Osteocyte (in vitro differentiated cells): ENCODE measurements around the gene DISC1. TPM values are rescaled to one million over a fixed set of nuclear protein-coding genes. Genes with fewer than 3 reads are reported as not detected.

Source experiments
- DNase-seq: peaks from one replicate; pipeline ENCODE4 v3.0.0; 2021; ENCODE audit warnings: mixed read lengths; ENCODE audit not compliant: unreplicated experiment; ENCODE audit errors: extremely low spot score
- H3K27ac Mint-ChIP-seq: one replicate; pipeline ENCODE4 v1.8.0; 2021; ENCODE audit warnings: mild to moderate bottlenecking, mixed read lengths; ENCODE audit not compliant: unreplicated experiment
- H3K27me3 Mint-ChIP-seq: one replicate; pipeline ENCODE4 v1.8.0; 2021; ENCODE audit warnings: mixed read lengths; ENCODE audit not compliant: unreplicated experiment
- H3K36me3 Mint-ChIP-seq: one replicate; pipeline ENCODE4 v1.8.0; 2021; ENCODE audit warnings: mixed read lengths; ENCODE audit not compliant: unreplicated experiment
- H3K4me1 Mint-ChIP-seq: one replicate; pipeline ENCODE4 v1.8.0; 2021; ENCODE audit warnings: mixed read lengths; ENCODE audit not compliant: unreplicated experiment
- H3K4me3 Mint-ChIP-seq: one replicate; pipeline ENCODE4 v1.8.0; 2021; ENCODE audit warnings: mild to moderate bottlenecking, moderate library complexity, mixed read lengths; ENCODE audit not compliant: unreplicated experiment
- H3K9me3 Mint-ChIP-seq: one replicate; pipeline ENCODE4 v1.8.0; 2021; ENCODE audit warnings: mixed read lengths; ENCODE audit not compliant: unreplicated experiment
- CTCF ChIP-seq: fragments of 200-600 bp; sonication (generic); IDR thresholded peaks from 2 replicates; pipeline ENCODE4 v1.5.0; 2021; ENCODE audit warnings: antibody characterized with exemption, mild to moderate bottlenecking, moderate library complexity
- total RNA-seq: library from RNA; stranded (reverse); gene quantifications from 2 replicates; pipeline ENCODE4 v1.2.1, GENCODE V29; 2021

The DISC1 gene
- total RNA-seq, 1 donor from 2014 or later = 15.6 TPM

GRCh38 chr1:231990388-231990787 is 363.8 kb downstream of the DISC1 start:
- TF ChIP-seq CTCF = no peak
- Mint-ChIP-seq H3K27me3 (no peaks in the 10 kb centered on the region), H3K27ac (no peak overlapping the region), H3K9me3 (no peaks in the 10 kb centered on the region), H3K4me3 (no peak overlapping the region), H3K4me1 (peaks cover 18% of the 10 kb centered on the region), H3K36me3 (no peaks in the 10 kb centered on the region)
- no peak for DNase-seq

- Mint-ChIP-seq H3K36me3 (no peaks in the 10 kb centered on the region), H3K9me3 (no peaks in the 10 kb centered on the region), H3K4me1 (peaks cover 15% of the 10 kb centered on the region), H3K27me3 (no peaks in the 10 kb centered on the region), H3K4me3 (no peak overlapping the region), H3K27ac (no peak overlapping the region)
- TF ChIP-seq CTCF = no peak
- no peak for DNase-seq
Observed at GRCh38 chr1:231991231-231991630, 364.6 kb downstream of the DISC1 start.

GRCh38 chr1:231993968-231994455 is 367.4 kb downstream of the DISC1 start:
- Mint-ChIP-seq H3K4me3 (no peak overlapping the region), H3K9me3 (no peaks in the 10 kb centered on the region), H3K36me3 (peaks cover 3% of the 10 kb centered on the region), H3K27ac (no peak overlapping the region), H3K27me3 (no peaks in the 10 kb centered on the region), H3K4me1 (peaks cover 4% of the 10 kb centered on the region)
- no peak for TF ChIP-seq CTCF
- no peak for DNase-seq

- no peak for TF ChIP-seq CTCF
- H3K4me3 Mint-ChIP-seq = no peak overlapping the region
- H3K27ac Mint-ChIP-seq = no peak overlapping the region
- H3K9me3 Mint-ChIP-seq = no peaks in the 10 kb centered on the region
- H3K4me1 Mint-ChIP-seq = no peaks in the 10 kb centered on the region
- H3K36me3 Mint-ChIP-seq = peaks cover 3% of the 10 kb centered on the region
- no peaks in the 10 kb centered on the region for H3K27me3 Mint-ChIP-seq
- DNase-seq = no peak
Observed at GRCh38 chr1:231998791-231999190, 372.2 kb downstream of the DISC1 start.

- no peak for TF ChIP-seq CTCF
- DNase-seq = no peak
- H3K27me3 Mint-ChIP-seq = no peaks in the 10 kb centered on the region
- H3K4me3 Mint-ChIP-seq = no peak overlapping the region
- H3K27ac Mint-ChIP-seq = no peak overlapping the region
- H3K36me3 Mint-ChIP-seq = peaks cover 3% of the 10 kb centered on the region
- no peaks in the 10 kb centered on the region for H3K9me3 Mint-ChIP-seq
- no peaks in the 10 kb centered on the region for H3K4me1 Mint-ChIP-seq
Observed at GRCh38 chr1:232005300-232005699, 378.7 kb downstream of the DISC1 start.
